Measurements from ENCODE around the gene ASNS.
"Not testable (repeated sequence)": the region's sequence is repeated elsewhere in the genome, so short reads cannot be mapped to it uniquely, and the experiment has no call there.

The ASNS gene, protein sequence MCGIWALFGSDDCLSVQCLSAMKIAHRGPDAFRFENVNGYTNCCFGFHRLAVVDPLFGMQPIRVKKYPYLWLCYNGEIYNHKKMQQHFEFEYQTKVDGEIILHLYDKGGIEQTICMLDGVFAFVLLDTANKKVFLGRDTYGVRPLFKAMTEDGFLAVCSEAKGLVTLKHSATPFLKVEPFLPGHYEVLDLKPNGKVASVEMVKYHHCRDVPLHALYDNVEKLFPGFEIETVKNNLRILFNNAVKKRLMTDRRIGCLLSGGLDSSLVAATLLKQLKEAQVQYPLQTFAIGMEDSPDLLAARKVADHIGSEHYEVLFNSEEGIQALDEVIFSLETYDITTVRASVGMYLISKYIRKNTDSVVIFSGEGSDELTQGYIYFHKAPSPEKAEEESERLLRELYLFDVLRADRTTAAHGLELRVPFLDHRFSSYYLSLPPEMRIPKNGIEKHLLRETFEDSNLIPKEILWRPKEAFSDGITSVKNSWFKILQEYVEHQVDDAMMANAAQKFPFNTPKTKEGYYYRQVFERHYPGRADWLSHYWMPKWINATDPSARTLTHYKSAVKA

DNA sequence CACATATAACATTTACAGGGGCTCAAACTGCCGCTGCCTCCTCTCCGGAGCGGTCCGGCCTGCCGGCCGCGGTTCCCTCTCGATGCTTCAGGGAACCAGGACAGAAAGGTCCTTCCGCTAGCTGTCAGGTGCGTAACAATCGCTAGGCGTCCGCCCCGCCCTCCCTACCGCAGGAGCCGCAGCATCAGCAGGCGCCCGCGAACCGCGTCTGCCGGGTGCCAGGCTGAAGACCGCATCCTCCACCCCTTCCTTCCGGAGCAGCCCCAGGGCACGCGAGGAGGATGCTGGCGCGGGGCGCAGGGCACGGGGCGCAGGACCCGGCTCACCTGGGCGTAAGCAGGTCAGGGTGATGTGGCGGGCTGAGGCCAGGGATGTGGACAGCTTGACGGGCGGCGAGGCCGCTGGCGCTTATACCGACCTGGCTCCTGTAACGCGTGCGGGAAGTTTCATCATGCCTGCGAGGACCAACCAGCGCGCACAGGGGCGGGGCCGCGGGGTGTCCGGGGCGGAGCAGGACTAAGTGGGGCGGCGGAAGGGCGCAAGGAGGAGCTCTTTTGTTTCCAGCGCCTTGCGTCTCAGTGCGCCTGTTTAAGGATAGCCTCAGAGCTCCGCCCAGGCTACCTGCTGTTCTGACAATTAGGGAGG is at the start of gene ASNS:
Gene ASNS, minus strand, starts transcription at position 384 of the 645 bp plus-strand sequence. CDS start 3,252 bp downstream, outside the sequence.
- DNase-seq (ENCODE audit: low spot score), result peak; percentile 90

DNA sequence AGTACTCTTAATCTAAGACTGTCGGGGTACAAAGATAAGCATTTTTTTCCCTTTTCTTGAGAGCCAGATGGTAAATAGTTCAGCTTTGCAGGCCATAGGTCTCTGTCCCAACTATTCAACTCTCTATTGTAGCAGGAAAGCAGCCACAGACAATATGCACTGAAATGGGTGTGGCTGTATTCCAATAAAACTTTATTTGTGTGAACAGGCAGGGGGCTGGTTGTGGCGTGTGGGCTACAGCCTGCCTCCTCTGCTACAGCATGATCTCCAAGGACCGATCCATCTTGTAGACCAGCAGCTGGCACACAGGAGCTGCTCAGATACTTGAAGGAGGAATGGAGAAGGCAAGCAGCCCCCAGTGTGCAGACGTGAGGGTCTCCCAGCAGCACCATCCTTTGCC is 49.0 kb upstream of the ASNS start:
- DNase-seq (ENCODE audit: low spot score), result not testable (repeated sequence)

DNA sequence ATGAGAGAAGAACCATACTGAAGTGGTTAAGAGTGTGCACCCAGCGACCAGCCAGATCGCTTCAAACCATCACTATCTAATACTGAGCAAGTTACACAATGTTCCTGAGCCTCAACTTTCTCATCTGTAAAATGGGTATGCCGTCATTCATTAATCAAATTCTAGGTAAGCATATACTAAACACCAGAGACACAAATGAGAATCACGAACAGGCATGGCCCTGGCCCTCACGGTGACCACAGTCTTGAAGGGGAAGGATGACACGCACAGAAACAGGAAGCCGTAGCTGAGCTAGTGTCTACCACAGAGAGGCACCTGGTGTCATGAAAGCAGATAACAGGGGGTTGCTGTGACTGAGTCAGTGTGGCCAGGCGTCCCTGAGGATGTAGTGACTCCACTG is 43.1 kb upstream of the ASNS start:
- DNase-seq (ENCODE audit: low spot score), result not testable (repeated sequence)

DNA sequence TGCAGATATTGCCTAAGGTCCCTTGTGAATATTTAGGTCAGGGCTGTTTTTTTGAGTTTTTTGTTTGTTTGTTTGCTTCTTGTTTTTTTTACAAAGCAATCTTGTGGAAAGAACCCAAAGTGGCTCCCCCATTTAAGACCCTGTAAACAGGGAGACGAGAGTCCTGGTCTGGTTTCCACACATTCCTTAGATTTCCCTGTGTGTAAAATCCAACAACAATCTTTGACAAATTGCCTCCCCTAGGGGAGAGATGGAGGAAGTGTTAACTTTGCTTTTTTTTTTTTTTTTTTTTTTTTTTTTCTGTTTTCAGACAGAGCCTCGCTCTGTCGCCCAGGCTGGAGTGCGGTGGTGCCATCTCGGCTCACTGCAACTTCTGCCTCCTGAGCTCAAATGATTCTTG is 40.1 kb upstream of the ASNS start:
- DNase-seq (ENCODE audit: low spot score), result not testable (repeated sequence)

DNA sequence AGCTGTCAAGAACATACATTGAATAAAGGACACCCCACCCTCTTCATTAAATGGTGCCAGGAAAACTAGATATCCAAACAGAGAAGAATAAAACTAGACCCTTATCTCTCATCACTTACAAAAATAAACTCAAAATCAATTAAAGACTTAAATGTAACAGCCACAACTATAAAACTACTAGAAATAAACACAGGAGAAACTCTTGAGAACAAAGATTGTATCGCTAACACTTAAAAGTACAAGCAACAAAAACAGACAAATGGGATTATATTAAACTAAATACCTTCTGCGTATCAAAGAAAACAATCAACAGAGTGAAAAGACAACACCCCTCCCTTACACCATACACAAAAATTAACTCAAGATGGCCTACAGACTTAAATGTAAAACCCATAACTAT is 24.7 kb upstream of the ASNS start:
- DNase-seq (ENCODE audit: low spot score), result not testable (repeated sequence)

DNA sequence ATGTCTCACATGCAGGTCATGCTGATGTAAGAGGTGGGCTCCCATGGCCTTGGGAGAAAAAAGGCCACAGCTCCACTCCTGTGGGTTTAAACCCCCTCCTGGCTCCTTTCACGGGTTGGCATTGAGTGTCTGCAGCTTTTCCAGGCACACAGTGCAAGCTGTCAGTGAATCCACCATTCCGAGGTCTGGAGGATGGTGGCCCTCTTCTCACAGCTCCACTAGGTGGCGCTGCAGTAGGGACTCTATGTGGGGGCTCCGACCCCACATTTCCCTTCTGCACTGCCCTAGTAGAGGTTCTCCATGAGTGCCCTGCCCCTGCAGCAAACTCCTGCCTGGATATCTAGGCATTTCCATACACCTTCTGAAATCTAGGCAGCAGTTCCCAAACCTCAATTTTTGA is 19.5 kb upstream of the ASNS start:
- not testable (repeated sequence) for DNase-seq (ENCODE audit: low spot score)

DNA sequence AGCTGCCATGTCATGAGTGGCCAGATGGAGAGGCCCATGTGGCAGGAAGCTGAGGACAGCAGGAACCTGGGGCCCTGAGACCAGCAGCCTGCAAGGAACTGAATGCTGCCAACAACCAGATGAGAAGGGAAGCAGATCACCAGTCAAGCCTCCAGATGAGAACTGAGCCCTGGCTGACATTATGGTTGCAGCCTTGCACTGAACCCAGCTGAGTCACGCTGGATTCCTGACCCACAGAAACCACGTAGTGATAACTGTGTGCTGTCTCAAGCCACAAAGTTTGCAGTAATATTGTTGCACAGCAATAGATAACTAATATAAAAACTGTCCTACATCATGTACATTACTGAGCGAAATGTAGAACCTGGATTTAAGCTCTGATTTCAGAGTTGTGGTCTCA is 7.3 kb upstream of the ASNS start:
- not testable (repeated sequence) for DNase-seq (ENCODE audit: low spot score)

DNA sequence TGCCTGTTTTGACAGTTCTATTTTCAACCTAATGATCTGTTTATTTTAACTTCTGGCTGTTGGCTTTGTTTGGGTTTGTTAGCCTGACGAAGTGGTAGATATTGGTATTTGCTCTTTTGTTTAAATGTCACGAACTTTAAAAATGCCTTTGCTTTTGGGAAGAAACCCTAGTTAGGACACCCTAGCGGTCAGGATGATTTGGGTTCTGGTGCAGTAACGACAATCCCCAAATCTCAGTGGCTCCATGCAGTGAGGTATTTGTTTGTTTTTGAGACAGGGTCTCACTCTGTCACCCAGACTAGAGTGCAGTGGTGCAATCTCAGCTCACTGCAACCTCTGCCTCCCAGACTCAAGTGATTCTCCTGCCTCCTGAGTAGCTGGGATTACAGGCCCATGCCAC is 2.7 kb upstream of the ASNS start:
- DNase-seq (ENCODE audit: low spot score), result not testable (repeated sequence)

DNA sequence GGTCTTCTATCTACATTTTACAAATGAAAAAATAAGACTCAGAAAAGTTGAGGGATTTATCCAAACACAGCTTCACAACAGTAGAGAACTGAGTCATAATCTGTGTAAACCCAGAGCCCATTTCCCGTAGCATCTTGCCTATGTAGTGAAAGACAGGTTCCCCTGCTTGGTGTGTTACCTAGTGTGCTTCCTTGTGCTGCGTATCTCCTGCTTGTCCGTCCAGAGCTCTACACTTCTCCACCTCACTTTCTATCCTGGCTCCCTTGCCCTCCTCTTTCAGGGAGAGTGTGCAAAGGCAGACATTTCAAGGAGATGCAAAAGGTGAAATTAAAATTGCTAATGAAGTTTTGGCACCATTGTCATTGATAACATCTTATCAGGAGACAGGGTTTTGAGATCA is 1.4 kb upstream of the ASNS start:
- no peak for DNase-seq (ENCODE audit: low spot score)

DNA sequence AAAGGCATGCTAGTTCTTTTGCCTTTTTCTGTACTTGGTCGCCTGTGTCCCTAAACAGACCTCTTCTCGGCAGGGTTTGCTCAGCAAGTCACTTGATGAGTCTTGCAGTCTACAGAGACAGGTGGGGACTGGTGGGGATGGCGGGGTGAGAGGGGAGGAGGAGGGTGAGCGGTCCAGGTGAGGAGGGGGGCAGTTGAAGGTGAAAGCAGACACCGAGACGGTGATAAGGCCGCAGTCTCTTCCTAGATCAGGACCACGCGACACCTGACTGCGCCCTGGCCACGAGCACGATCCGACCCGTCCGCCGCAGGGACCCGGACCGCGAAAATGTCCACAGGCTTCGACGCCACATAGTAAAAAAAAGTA is 566 bp downstream of the ASNS start:
- DNase-seq (ENCODE audit: low spot score), result no peak

DNA sequence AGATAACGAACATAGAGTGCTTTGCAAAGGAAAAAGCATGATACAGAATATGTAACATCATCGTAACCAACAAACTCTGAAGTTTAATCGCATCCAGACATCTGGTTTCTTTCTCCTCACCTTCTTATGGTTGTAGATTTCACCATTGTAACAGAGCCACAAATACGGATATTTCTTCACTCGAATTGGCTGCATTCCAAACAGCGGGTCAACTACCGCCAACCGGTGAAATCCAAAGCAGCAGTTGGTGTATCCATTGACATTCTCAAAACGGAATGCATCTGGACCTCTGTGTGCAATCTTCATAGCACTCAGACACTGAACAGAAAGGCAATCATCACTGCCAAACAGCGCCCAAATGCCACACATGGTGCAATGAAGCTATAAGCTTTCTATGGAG is 3.4 kb downstream of the ASNS start:
- no peak for DNase-seq (ENCODE audit: low spot score)

DNA sequence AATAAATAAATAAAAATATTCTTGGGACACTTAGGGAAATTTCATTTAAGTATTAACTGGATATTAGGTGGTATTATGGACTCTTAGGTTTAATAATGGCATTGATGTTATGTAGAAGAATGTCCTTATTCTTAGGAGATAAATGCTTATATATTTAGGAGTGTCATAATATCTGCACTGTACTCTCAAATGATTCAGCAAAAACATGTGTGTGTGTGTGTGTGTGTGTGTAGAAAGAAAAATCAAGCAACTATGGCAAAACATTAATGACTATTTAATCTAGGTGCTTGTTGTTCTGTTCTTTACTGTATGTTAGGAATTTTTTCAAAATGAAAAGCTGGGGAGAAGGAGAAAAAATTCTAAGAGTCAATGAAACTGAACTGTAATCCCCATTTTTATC is 3.9 kb downstream of the ASNS start:
- DNase-seq (ENCODE audit: low spot score), result no peak

DNA sequence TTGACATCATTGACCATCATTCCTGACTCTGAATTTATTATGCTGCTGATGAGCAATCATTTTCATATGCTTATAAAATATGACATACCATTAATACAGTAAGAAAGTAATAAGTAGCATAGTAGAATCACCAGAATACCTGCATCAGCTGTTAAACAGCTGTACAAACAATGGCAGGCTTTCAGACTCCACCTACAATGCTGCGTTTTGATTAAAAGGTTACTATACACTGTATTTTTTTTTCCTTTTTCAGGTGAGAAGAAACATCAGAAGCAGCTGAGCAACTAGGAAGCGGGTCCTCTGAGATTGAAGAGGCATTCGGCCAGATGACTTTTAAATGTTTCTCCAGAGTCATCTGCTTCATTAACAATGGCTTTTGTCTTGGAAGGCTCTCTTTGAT is 7.1 kb downstream of the ASNS start:
- DNase-seq (ENCODE audit: low spot score), result no peak

DNA sequence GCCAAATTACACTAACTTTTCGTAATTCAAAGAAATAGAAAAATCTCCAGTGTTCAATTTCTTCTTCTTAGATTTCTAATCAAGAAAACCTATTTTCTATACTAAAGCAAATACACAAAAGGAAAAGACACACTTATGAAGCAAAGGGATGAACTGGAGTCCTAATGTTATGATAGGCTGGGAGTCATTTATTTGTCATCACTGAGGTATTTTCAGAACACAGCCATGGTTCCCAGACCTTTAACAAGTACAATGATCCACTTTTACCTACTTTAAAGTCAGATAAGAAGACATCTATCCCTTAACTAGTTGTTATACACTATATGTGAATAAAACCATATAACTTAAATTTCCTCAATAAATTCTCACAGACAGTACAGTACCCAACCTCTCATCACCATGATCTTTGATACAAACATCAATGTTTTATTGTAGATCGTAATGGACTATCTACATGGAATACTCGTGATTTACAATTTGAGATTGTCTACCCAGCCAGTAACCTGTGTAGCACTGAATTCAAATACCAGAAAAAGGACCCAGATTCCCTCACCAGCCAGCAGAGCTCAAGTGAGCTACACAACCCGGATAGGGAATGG is 12.5 kb downstream of the ASNS start:
- DNase-seq (ENCODE audit: low spot score), result no peak

DNA sequence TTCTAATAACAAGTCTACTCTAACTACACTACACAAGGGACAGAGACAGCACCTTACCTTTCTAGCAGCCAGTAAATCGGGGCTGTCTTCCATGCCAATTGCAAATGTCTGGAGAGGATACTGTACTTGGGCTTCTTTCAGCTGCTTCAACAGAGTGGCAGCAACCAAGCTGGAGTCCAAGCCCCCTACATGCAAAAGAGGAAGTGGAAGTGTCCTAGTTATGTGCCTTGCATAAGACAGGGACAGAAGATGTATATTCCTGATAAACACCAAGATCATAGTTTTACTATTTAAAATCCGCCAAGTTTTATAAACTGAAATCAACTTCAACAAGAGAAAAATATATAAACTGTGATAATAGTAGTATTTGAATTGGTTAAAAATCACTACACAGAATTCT is 14.0 kb downstream of the ASNS start:
- DNase-seq (ENCODE audit: low spot score), result no peak

DNA sequence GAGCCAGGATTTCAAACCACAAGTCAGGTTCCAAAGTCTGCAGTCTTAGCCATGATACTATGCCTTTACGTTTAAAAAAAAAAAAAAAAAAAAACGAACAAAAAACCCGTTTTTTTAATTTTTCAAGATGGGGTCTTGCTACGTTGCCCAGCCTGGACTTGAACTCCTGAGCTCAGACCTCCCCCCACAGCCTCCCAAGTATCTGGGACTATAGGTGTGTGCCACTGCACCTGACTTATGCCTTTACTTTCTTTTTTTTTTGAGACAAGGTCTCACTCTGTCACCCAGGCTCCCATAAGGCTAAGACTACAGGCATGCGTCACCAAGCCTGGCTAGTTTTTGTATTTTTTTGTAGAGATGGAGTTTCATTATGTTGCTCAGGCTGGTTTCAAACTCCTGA is 14.7 kb downstream of the ASNS start:
- DNase-seq (ENCODE audit: low spot score), result no peak

DNA sequence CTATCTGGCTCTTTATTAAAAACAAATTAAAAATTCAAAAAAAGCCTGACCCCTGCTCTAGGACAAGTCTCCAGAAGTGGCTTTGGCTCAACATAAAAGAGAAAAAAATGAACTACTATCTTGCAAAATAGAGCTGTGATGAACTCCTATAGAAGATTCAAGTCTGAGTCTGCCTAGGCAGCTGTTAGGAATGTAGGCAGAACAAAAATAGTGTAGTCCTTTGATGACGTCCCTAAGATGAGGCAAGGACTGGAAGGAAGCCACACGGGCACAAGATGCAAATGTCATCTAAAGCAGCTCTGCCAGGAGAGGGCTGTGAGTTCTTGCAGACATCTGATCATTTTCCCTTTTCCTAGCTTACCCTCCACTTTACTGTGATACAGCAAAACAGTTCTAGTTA is 20.5 kb downstream of the ASNS start:
- DNase-seq (ENCODE audit: low spot score), result no peak

DNA sequence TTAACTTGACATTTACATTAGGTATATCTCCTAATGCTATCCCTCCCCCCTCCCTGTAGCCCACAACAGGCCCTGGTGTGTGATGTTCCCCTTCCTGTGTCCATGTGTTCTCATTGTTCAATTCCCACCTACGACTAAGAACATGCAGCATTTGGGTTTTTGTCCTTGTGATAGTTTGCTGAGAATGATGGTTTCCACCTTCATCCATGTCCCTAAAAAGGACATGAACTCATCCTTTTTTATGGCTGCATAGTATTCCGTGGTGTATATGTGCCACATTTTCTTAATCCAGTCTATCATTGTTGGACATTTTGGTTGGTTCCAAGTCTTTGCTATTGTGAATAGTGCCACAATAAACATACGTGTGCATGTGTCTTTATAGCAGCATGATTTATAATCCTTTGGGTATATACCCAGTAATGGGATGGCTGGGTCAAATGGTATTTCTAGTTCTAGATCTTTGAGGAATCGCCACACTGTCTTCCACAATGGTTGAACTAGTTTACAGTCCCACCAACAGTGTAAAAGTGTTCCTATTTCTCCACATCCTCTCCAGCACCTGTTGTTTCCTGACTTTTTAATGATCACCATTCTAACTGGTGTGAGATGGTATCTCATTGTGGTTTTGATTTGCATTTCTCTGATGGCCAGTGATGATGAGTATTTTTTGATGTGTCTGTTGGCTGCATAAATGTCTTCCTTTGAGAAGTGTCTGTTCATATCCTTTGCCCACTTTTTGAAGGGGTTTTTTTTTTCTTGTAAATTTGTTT is 21.8 kb downstream of the ASNS start:
- DNase-seq (ENCODE audit: low spot score), result not testable (repeated sequence)

DNA sequence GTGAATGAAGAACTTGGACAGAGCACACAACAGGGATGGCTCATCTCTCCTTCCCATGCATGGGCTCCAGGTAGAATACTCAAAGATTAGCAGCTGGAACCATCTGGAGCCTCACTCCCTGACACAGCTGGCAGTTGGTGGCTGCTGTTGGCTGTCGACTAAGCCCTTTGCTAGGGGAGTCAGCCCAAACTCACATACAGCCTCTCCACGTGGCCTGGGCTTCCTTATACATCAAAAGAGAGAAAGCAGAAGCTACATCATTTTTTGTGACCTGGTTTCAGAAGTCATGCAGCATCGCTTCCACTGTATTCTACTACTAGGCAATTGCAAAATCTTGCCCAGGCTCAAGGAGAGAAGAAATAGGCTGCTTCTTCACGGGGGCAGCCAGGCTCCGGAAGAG is 24.4 kb downstream of the ASNS start:
- no peak for DNase-seq (ENCODE audit: low spot score)

DNA sequence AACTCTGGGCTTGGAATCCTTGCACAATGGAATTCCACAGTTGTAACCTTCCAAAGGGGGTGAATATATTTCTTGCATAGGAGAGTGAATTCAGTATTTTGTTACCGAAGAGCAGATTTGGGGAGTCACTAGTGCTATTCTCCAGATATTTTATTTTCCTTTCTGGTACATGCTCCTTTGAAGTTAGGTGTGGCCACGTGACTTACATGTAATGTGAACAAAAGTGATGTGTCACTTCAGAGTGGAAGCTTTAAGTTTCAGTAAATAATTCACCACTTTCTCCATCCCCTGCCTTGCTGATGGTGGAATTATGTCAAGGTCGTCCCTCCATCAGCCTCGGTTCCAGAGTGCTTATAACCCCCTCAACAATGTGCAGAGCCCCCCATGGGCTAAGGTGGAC is 25.3 kb downstream of the ASNS start:
- DNase-seq (ENCODE audit: low spot score), result no peak

DNA sequence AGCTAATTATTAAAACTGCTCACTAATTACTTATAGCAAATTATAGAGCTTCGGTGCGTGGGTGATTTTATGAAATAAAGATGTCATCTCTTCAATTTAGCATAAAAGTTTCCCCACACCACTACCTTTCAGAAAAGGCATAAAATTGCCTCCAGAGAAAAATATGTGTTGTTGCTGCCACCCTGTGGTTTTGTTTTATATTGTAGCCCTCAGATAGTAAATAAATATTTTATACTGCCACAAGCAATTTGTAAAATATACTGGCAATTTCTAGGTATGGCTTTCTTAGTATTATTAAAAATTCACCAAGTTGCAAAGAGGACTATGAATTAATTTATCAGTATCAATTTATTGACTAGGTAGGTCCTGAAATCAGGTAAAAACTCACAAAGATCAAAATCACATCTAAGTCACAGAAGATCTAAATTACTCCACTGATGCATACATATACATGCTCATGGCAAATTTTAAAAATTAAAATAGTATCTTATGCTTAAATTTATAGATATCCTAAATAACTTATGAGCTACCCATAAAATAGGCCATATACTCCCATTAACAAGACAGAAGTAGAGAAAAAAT is 26.5 kb downstream of the ASNS start:
- peak; percentile 17 for DNase-seq (ENCODE audit: low spot score)

DNA sequence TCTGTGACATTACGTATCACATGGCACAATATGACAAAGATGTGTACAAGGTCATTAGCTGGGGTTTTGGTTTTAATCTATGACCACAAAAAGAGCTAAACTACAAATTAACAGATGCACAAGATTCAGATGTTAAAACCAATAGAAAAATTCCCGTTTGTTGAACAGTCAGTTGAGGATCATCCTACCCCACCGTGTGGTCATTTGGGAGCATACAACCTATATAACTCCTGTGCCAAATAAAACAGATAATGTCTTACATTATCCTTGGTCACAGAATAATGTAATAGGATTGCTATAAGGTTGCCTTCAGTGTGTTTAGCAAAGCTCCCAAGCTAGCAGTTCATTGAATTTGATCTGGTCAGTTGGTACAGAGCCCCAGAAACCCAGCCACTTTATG is 28.2 kb downstream of the ASNS start:
- no peak for DNase-seq (ENCODE audit: low spot score)
